GM12872 (cell line): Measurements from ENCODE around the gene MCF2L.
A peak's percentile ranks its signal among the peaks of the same experiment; 100 is the strongest.

Experiments
- TF ChIP-seq, protein P1 (sequence below): IDR thresholded peaks from 3 replicates; pipeline ENCODE4 v1.5.1; 2011; ENCODE audit warnings: low read depth, mild to moderate bottlenecking, low read length, moderate library complexity; ENCODE audit not compliant: insufficient read depth

The MCF2L gene, protein sequence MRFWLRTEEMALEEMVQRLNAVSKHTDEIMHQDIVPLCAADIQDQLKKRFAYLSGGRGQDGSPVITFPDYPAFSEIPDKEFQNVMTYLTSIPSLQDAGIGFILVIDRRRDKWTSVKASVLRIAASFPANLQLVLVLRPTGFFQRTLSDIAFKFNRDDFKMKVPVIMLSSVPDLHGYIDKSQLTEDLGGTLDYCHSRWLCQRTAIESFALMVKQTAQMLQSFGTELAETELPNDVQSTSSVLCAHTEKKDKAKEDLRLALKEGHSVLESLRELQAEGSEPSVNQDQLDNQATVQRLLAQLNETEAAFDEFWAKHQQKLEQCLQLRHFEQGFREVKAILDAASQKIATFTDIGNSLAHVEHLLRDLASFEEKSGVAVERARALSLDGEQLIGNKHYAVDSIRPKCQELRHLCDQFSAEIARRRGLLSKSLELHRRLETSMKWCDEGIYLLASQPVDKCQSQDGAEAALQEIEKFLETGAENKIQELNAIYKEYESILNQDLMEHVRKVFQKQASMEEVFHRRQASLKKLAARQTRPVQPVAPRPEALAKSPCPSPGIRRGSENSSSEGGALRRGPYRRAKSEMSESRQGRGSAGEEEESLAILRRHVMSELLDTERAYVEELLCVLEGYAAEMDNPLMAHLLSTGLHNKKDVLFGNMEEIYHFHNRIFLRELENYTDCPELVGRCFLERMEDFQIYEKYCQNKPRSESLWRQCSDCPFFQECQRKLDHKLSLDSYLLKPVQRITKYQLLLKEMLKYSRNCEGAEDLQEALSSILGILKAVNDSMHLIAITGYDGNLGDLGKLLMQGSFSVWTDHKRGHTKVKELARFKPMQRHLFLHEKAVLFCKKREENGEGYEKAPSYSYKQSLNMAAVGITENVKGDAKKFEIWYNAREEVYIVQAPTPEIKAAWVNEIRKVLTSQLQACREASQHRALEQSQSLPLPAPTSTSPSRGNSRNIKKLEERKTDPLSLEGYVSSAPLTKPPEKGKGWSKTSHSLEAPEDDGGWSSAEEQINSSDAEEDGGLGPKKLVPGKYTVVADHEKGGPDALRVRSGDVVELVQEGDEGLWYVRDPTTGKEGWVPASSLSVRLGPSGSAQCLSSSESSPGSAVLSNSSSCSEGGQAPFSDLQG

DNA sequence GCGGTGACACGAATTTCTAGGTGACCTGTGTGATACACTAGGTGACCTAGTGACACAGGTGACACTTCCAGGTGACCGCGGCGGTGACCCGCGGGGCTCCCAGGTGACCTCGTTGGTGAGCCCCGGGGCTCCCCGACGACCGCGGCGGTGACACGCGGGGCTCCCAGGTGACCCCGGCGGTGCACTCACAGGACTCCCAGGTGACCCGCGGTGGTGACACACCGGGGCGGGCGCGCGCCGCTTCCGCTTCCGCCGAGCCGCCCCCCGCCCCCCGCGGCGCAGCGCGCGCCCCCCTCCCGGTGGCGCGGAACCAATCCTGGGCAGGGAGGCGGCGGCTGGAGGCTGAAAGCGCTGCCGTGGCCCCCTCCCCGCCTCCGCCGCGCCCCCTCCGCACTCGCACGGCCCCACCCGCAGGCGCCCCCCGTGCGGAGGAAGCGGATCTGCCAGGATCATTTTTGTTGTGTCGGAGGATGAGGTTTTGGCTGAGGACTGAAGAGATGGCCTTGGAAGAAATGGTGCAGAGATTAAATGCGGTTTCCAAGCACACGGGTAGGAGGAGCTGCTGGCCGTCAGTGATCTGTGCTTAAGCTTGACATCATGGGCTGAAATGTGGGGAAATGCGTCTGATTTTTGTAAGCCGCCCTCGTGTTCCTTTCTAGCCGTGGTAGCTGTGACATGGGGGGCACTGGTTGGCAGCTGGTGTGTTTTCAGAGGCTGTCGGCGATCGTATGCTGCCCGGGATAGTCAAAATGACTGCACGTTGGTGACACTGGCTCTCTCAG lies at the start of gene MCF2L:
Gene MCF2L (plus strand): TSS at position 305 of the 782 bp plus-strand sequence. CDS start 166 bp downstream, at position 471.
- TF ChIP-seq, protein P1, sequence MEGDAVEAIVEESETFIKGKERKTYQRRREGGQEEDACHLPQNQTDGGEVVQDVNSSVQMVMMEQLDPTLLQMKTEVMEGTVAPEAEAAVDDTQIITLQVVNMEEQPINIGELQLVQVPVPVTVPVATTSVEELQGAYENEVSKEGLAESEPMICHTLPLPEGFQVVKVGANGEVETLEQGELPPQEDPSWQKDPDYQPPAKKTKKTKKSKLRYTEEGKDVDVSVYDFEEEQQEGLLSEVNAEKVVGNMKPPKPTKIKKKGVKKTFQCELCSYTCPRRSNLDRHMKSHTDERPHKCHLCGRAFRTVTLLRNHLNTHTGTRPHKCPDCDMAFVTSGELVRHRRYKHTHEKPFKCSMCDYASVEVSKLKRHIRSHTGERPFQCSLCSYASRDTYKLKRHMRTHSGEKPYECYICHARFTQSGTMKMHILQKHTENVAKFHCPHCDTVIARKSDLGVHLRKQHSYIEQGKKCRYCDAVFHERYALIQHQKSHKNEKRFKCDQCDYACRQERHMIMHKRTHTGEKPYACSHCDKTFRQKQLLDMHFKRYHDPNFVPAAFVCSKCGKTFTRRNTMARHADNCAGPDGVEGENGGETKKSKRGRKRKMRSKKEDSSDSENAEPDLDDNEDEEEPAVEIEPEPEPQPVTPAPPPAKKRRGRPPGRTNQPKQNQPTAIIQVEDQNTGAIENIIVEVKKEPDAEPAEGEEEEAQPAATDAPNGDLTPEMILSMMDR, result 0 out of 3 replicates have a peak, but pooled peaks have one; percentile 17

DNA sequence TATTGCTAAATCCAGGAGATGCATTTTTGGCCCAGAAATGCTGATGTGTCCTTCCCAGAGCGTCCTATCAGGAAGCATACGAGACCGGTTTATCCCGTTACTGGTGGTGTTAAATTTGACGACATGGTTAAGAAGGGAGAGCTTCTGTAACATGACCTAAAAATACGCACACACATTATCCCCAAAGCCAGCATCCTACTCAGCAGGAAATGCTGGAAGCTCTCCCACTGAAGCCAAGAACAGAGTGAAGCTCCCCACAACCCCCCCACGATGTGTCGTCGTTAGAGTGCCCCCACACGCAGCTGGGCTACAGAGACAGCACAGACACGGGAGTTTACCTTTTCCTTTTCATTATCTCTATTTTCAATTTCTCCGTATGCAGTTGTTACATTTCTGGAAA lies 45.1 kb upstream of the MCF2L start:
- TF ChIP-seq, protein P1, result no peak

DNA sequence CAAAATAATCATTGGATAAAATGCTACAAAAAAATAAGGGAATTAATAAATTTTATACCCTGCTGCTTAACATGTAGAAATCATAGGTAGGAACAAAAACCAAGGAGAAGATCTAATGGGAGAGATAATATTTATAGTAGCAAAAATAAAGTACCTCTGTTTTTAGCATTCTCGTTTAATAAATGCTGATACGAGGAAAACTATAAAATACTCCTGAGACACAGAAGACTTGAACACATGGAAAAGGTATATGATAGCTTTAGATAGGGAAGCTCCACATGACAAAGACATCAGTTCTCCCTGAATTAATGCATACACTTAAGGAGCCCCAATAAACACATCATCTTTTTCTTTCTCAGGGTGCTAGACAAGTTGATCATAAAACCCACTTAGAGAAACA lies 44.6 kb upstream of the MCF2L start:
- TF ChIP-seq, protein P1, result no peak

DNA sequence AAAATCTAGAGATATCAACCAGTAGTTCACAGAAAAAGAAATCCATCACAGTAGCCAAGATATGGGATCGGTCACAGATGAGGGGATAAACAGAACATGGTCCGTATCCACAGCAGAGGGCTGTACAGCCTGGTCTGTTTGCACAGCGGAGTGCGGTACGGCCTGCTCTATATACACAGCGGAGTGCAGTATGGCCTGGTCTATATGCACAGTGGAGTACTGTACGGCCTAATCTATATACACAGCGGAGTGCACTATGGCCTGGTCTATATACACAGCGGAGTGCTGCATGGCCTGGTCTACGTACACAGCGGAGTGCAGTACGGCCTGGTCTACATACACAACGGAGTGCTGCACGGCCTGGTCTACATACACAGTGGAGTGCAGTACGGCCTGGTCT lies 43.0 kb upstream of the MCF2L start:
- TF ChIP-seq, protein P1, result no peak

DNA sequence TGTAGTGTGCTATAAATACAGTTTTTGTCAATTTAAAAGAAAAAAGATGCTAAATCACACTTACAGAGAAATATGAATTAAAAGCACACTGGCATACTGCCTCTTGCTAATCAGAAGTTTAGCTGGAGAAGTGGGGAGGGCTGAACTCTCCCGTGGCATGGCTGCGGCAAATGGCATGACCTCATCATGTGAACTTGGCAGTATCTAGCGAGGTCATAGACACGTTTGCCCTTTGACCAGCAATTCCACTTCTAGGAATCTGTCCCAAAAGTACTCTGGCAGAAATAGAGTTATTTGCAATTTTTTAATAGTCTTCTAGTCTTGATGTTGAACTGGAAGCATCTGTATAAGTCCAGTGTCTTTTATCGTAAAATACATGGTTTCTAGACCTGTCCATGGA lies 42.0 kb upstream of the MCF2L start:
- TF ChIP-seq, protein P1, result no peak

DNA sequence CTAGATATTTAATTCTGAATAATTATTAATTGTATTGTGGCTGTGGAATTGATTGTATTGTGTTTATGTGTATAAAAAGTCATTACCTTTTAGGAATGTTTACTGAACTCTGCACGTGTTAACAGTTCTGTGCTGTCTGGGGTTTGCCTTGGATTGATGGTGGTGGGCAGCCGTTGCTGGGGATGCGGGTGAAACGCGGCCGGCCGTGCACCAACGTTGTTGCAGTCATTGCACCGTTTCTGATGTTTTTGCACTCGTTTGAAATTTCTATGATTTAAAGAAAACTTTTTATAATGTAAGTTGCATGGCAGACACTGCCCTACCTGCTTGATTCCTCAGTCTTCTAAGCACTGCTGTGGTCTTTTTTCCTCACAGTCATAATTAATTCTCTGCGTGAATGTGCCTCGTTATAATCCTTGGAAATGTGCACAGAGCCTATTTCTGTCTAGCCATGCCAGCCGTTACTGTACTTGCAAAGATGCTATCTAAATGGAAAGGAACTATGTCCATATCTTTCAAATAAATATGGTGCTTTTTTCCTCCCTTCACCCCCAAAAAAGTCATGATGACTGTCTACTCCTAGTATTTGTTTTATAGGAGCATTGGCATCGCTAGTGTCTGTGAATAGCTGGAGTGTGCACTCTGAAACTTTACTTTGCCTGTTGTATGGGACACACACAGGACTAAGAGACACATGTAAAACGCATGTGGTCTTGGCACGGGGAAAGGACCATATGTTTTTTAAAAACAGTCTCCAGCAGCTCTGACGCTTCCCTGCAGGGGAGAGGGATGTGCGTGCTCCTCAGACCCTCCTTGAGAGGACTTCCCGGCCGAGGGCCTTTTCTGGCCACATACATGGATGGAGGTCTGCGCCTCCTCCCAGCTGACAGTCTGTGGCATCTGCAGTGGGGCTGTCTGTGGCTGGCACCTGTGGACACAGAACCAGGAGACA lies 40.7 kb upstream of the MCF2L start:
- TF ChIP-seq, protein P1, result no peak
